Subcutaneous preadipocyte (primary cell): ENCODE results near the gene C19orf67. TPM values are rescaled to one million over a fixed set of nuclear protein-coding genes. Genes with fewer than 3 reads are reported as not detected.

Source experiments
- total RNA-seq: library from RNA; depleted of rRNA; stranded (reverse); fragments of >200 nt; gene quantifications from 2 replicates; pipeline ENCODE4 v1.2.3, GENCODE V29; 2012

C19orf67 gene
- not detected in 2 replicates for total RNA-seq

DNA sequence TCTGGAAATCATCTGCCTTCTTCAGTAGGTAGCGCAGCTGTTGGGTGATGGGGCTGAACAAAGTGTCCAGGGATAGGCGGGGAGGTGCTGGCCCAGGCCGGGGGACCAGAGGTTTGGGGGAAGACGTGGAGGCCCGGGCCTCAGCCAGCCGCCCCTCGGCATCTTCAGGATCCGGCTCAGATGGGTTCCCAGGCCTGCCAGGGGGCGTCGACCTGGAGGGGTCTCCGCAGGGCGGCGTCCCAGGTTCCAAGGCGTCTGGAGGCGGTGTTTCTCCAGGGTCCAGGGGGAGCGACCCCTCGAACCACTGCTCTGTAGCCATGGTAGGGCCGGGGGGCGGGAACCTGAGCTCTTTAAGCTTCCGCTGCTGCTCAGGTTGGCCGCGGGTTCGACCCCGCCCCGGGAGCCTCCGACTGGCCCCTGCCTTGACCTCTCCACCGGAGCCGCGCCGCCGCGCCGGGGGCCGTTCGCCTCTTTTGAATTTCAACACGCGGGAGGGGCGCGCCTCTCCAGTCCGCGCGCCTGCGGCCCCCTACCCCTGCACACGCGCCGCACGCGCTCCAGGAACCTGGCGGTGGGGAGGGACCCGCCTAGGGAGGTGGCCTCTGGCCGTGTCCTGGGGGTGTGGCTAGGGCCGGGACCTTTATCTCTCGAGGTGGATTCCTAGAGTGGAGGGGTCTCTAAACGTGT is at the start of gene C19orf67:
Gene C19orf67, minus strand, starts transcription at position 475 of the 687 bp plus-strand sequence. Its CDS starts 156 bp downstream, at position 319.

DNA sequence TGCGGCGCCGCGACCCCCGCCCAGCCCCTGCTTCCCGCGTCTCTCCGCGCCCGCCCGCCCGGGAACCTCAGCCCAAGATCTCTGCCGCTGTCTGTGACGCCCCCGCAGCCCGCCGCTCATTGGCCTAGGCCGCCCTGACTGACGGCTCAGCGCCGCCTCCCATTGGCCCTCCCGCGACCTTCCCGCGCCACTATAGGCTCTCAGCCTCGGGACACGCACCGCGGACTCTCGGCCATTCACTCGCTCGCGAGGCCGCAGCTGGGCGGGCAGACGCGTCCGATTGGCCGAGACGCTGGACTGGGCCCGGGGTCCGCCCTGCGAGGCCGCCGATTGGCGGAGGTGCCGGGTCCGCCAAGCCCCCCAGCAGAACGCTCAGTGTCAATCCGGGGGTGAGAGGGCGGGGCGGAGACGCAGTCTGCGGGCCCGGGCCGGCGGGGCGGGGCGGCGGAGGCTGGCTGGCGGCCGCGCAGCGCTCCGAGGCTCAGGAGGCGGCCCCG is 32.1 kb upstream of the C19orf67 start, which contains the start of gene PRKACA:
Gene PRKACA, minus strand, starts transcription at position 95 of the 497 bp plus-strand sequence. CDS start 215 bp downstream, outside the sequence.

DNA sequence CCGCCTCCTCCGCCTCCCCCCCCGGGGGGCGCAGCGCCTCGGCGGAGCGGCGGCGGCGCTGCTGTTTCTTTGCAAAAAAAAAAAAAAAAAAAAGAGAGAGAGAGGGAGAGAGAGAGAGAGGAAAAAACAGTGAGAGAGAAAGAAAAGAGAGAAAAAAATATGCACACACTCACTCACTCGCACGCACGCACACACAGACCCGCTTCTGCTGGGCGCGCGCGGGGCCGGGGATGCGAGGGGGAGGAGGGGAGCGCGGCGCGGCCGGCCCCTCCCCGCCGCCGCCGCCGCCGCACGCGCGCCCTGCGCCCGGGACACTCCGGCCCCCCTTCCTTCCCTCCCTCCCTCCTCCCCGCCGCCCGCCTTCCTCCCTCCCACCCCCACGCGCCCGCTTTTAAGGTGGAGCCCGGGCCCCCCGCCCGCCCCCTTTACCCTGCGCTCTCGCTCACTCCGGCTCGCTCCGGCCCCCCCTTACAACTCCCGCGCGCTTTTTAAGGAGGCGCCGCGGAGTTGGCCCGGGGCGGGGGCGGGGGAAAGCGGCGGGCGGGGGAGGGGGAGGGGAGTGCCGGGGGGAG is 5.0 kb upstream of the C19orf67 start, which contains the start of gene SAMD1:
Gene SAMD1, minus strand, starts transcription at position 243 of the 572 bp plus-strand sequence.

DNA sequence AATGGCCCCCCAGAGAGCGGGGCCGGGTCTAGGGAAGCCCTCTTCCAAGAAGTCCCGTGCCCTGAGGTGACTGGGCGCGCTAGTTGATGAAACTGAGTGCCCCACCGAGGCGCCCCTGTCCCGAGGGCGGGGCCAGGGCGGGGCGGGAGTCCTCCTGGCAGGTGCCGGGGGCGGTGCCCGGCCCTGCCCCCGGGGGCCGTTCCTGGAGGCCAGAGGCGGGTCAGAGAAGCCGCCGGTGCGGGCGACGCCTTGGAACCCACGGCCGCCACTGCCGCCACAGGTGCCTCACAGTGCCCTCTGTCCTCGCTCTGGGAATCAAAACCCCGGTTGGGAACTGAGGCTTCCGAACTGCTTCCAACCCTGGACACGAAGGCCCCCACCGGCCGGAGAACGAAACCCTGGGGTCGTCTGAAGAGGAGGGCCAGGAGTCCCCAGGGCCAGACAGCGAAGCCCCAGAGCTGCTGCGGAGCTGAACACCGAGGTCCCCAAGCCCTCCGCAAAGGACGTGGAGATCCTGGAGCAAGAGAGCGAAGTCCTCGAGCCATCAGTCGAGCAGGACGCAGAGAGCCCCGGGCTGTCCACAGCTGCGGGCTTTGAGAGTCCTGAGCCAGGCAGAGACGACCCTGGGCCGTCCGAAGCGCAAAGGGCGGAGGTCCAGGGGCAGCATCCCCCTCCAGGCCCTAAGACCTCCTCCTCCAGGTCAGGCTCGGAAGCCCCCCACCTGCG is 12.9 kb downstream of the C19orf67 start, which contains the start of gene MISP3:
Gene MISP3, plus strand, starts transcription at position 252 of the 726 bp plus-strand sequence. CDS start 524 bp downstream, outside the sequence.

DNA sequence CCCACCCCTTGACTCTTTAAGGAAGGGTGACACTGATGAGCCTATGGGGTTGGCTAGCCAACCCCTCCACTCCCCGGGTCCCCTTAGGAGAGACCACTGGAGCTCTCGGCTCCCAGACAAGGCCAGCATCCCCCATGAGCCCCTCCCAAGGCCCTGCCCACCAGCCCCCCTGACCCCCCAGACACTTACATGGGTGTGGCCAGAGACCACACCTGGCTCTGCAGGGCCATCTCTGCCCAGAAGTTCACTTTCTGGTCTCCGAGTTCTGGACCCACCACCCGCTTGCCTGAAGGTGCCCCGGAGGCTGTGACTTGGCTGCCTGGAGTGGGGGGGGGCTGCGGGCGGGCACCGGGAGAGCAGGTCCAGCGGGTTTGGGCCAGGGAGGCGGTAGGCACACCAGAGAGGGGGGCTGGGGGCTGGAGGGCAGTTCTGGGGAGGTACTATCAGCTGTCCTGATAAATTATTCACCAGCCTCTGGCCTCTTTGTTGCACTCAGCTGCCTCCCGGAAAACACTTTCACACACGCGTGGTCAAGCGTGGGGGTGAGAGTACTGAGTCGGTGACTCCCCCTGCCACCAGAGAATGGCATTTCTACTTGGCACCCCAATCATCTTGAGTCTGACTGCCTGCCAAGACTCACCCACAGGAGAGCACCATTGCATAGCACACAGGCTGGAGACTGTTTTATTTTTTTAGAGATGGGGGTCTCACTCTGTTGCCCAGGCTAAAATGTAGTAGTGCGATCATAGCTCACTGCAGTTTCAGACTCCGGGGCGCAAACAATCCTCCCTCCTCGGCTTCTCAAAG is 23.6 kb downstream of the C19orf67 start, which contains the start of gene PALM3:
Gene PALM3, minus strand, starts transcription at position 326 of the 807 bp plus-strand sequence. Its CDS starts 96 bp downstream, at position 230.

DNA sequence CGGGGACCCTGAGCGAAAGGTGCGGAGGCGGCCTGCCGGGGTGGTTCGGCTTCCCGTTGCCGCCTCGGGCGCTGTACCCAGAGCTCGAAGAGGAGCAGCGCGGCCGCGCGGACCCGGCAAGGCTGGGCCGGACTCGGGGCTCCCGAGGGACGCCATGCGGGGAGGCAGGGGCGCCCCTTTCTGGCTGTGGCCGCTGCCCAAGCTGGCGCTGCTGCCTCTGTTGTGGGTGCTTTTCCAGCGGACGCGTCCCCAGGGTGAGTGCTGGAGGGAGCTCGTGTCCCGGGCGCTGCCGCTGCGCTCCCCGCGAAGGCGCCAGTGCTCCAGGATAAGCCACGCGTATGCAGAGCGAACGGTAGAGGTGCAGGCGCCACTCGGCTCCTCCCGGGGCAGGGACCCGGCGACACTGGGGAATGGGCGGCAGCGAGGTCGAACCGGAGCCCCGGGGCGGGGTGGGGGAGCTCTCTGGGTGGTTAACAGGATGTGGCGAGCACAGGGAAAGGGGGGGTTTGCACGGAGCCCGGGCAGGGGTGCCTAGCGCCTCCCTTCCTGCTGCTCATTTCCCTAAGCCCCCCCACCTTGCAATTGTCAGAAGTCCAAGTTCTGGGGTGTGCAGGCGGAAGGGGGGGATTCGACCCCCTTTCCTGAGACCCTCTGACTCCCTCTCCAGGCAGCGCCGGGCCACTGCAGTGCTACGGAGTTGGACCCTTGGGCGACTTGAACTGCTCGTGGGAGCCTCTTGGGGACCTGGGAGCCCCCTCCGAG is 53.7 kb downstream of the C19orf67 start, which contains the start of gene IL27RA:
Gene IL27RA, plus strand, starts transcription at position 44 of the 762 bp plus-strand sequence. Its CDS starts 111 bp downstream, at position 155.

Other genes starting within 250 kb of the C19orf67 start
- not detected in 2 replicates for gene NANOS3, start 208.6 kb downstream of the C19orf67 start, total RNA-seq
- 0.78 and 1.1 TPM in 2 replicates for gene BRME1, start 179.7 kb downstream of the C19orf67 start, total RNA-seq
- 10.3 and 13.1 TPM in 2 replicates for gene CC2D1A, start 179.6 kb downstream of the C19orf67 start, total RNA-seq
- gene PODNL1, start 147.4 kb downstream of the C19orf67 start, total RNA-seq, result 0.20 and 0.73 TPM in 2 replicates
- 8.8 and 16.2 TPM in 2 replicates for gene DCAF15, start 133.3 kb downstream of the C19orf67 start, total RNA-seq
- gene RFX1, start 79.5 kb downstream of the C19orf67 start, total RNA-seq, result 2.9 and 11.9 TPM in 2 replicates
- gene RLN3, start 57.6 kb downstream of the C19orf67 start, total RNA-seq, result not detected in 2 replicates
- 0.73 and 1.6 TPM in 2 replicates for gene IL27RA, start 54.0 kb downstream of the C19orf67 start, total RNA-seq
- not detected in 2 replicates for gene PALM3, start 23.7 kb downstream of the C19orf67 start, total RNA-seq
- gene MISP3, start 13.0 kb downstream of the C19orf67 start, total RNA-seq, result 0.39 and 0.73 TPM in 2 replicates
- gene SAMD1, start 5.0 kb upstream of the C19orf67 start, total RNA-seq, result 18.4 and 32.3 TPM in 2 replicates
- 54.7 and 57.7 TPM in 2 replicates for gene PRKACA, start 32.0 kb upstream of the C19orf67 start, total RNA-seq
- gene ASF1B, start 50.8 kb upstream of the C19orf67 start, total RNA-seq, result 14.3 and 17.6 TPM in 2 replicates
- 1.4 and 1.8 TPM in 2 replicates for gene ADGRL1, start 120.4 kb upstream of the C19orf67 start, total RNA-seq